Measurements from ENCODE around the gene GALM.

GRCh38 chr2:38743672-38744398, 77.9 kb downstream of the GALM start:
- no peak for TF ChIP-seq CTCF (conservative IDR thresholded peaks at IDR 0.05 in 1 of 2, IDR thresholded peaks at IDR 0.05 in 1 of 2; ENCODE audit: low read depth in 1 of 2, low read length in 2 of 2)
- TF ChIP-seq EZH2 (IDR thresholded peaks at IDR 0.05; ENCODE audit: low read length, missing control alignments): no peak
